HG02943 (cell line): Measurements from ENCODE around the gene PLEKHA8.
"Not testable (repeated sequence)": the region's sequence is repeated elsewhere in the genome, so short reads cannot be mapped to it uniquely, and the experiment has no call there.

Source experiments
- ATAC-seq: cut with Tn5 transposase; IDR thresholded peaks from one replicate; pipeline ENCODE4 v1.9.1; 2021; ENCODE audit warnings: mild to moderate bottlenecking, low read depth, moderate library complexity; ENCODE audit not compliant: unreplicated experiment

Gene PLEKHA8

GRCh38 chr7:30057741-30058140 is 29.5 kb downstream of the PLEKHA8 start:
- ATAC-seq, result no peak

- ATAC-seq, result not testable (repeated sequence)
Measured at GRCh38 chr7:30061786-30062185, 33.6 kb downstream of the PLEKHA8 start.

- ATAC-seq, result no peak
Measured at GRCh38 chr7:30062587-30062986, 34.4 kb downstream of the PLEKHA8 start.

- ATAC-seq, result no peak
Measured at GRCh38 chr7:30065746-30066145, 37.5 kb downstream of the PLEKHA8 start.

GRCh38 chr7:30066687-30067086 is 38.5 kb downstream of the PLEKHA8 start:
- no peak for ATAC-seq

GRCh38 chr7:30068117-30068516 is 39.9 kb downstream of the PLEKHA8 start:
- no peak for ATAC-seq

- ATAC-seq, result no peak
Measured at GRCh38 chr7:30069096-30069867, 41.1 kb downstream of the PLEKHA8 start.

- no peak for ATAC-seq
Measured at GRCh38 chr7:30070052-30070451, 41.8 kb downstream of the PLEKHA8 start.

GRCh38 chr7:30072735-30073134 is 44.5 kb downstream of the PLEKHA8 start:
- no peak for ATAC-seq

- ATAC-seq, result no peak
Measured at GRCh38 chr7:30074422-30075030, 46.3 kb downstream of the PLEKHA8 start.

GRCh38 chr7:30076411-30076810 is 48.2 kb downstream of the PLEKHA8 start:
- no peak for ATAC-seq

- no peak for ATAC-seq
Measured at GRCh38 chr7:30078280-30078679, 50.1 kb downstream of the PLEKHA8 start.

- ATAC-seq, result no peak
Measured at GRCh38 chr7:30079880-30080279, 51.7 kb downstream of the PLEKHA8 start.

- no peak for ATAC-seq
Measured at GRCh38 chr7:30080818-30081217, 52.6 kb downstream of the PLEKHA8 start.

- no peak for ATAC-seq
Measured at GRCh38 chr7:30082686-30083085, 54.5 kb downstream of the PLEKHA8 start.

- no peak for ATAC-seq
Measured at GRCh38 chr7:30083334-30083733, 55.1 kb downstream of the PLEKHA8 start.

GRCh38 chr7:30084212-30084611 is 56.0 kb downstream of the PLEKHA8 start:
- ATAC-seq, result no peak

GRCh38 chr7:30086529-30086928 is 58.3 kb downstream of the PLEKHA8 start:
- ATAC-seq, result no peak

GRCh38 chr7:30087371-30087770 is 59.2 kb downstream of the PLEKHA8 start:
- ATAC-seq, result no peak

- no peak for ATAC-seq
Measured at GRCh38 chr7:30088362-30088761, 60.1 kb downstream of the PLEKHA8 start.

GRCh38 chr7:30090111-30090510 is 61.9 kb downstream of the PLEKHA8 start:
- no peak for ATAC-seq

GRCh38 chr7:30091491-30091912 is 63.3 kb downstream of the PLEKHA8 start:
- no peak for ATAC-seq
